HepG2 (cell line): ENCODE data around the gene BEAN1. TPM values are rescaled to one million over a fixed set of nuclear protein-coding genes. Genes with fewer than 3 reads are reported as not detected.

Experiments used
- AGO2 ChIP-seq: fragments of 200-400 bp; formaldehyde crosslinking; optimal IDR thresholded peaks from 2 replicates; pipeline ENCODE3; 2017; ENCODE audit warnings: mild to moderate bottlenecking, low read depth, low read length, moderate library complexity
- AKNA ChIP-seq: sonication (generic); formaldehyde crosslinking; IDR thresholded peaks from 2 replicates; pipeline ENCODE4 v1.4.0; 2020; ENCODE audit warnings: missing genetic modification reagents, borderline replicate concordance
- GLI4 ChIP-seq: sonication (generic); formaldehyde crosslinking; IDR thresholded peaks from 2 replicates; pipeline ENCODE4 v1.5.1; 2020; ENCODE audit warnings: missing genetic modification reagents, mild to moderate bottlenecking, moderate library complexity, borderline replicate concordance
- MYC ChIP-seq: sonication (generic); formaldehyde crosslinking; IDR thresholded peaks from 2 replicates; pipeline ENCODE4 v1.9.0; 2021; ENCODE audit warnings: missing genetic modification reagents, borderline replicate concordance
- NFRKB ChIP-seq: fragments of 450-650 bp; IDR thresholded peaks from 2 replicates; pipeline ENCODE4 v1.6.1; 2017
- NR2F1 ChIP-seq, 2 experiments: fragments of 450-650 bp in 1 of 2; formaldehyde crosslinking in 1 of 2; IDR thresholded peaks; 2 replicates each; pipeline versions ENCODE4 v1.5.0 to v1.6.1; 2016 to 2020; ENCODE audit warnings: mild to moderate bottlenecking in 1 of 2, missing compliant biosample characterization in 1 of 2, missing genetic modification reagents in 1 of 2, moderate library complexity in 1 of 2
- RAD51 ChIP-seq: fragments of 450-650 bp; IDR thresholded peaks from 2 replicates; pipeline ENCODE4 v1.6.1; 2016; ENCODE audit warnings: borderline replicate concordance
- SCMH1 ChIP-seq: sonication (generic); formaldehyde crosslinking; IDR thresholded peaks from 2 replicates; pipeline ENCODE4 v1.9.0; 2021; ENCODE audit warnings: missing genetic modification reagents, mild to moderate bottlenecking, borderline replicate concordance
- SKI ChIP-seq: fragments of 450-650 bp; IDR thresholded peaks from one replicate; pipeline ENCODE4 v1.6.1; 2018; ENCODE audit warnings: mild to moderate bottlenecking; ENCODE audit not compliant: partially characterized antibody
- SMC3 ChIP-seq: IDR thresholded peaks from 2 replicates; pipeline ENCODE4 v1.6.1; 2011; ENCODE audit warnings: low read length, improper control_type of control experiment
- SSRP1 ChIP-seq: IDR thresholded peaks from 2 replicates; pipeline ENCODE4 v1.6.1; 2016; ENCODE audit warnings: control low read depth
- TGIF2 ChIP-seq: IDR thresholded peaks from 2 replicates; pipeline ENCODE4 v1.6.1; 2016; ENCODE audit warnings: control low read depth, missing compliant biosample characterization
- TMF1 ChIP-seq: sonication (generic); formaldehyde crosslinking; IDR thresholded peaks from 2 replicates; pipeline ENCODE4 v1.8.1; 2022; ENCODE audit warnings: low read depth, missing genetic modification reagents
- TRIM22 ChIP-seq: fragments of 450-650 bp; IDR thresholded peaks from 2 replicates; pipeline ENCODE4 v1.6.1; 2017
- ZFX ChIP-seq: sonication (generic); formaldehyde crosslinking; IDR thresholded peaks from 2 replicates; pipeline ENCODE4 v1.4.0; 2020; ENCODE audit warnings: mild to moderate bottlenecking, low read depth, missing genetic modification reagents, moderate library complexity
- ZNF160 ChIP-seq: sonication (generic); formaldehyde crosslinking; IDR thresholded peaks from 2 replicates; pipeline ENCODE4 v1.8.0; 2022; ENCODE audit warnings: mild to moderate bottlenecking, inconsistent platforms, missing genetic modification reagents
- ZNF292 ChIP-seq: sonication (generic); formaldehyde crosslinking; IDR thresholded peaks from 2 replicates; pipeline ENCODE4 v1.8.1; 2022; ENCODE audit warnings: mild to moderate bottlenecking, low read depth, missing genetic modification reagents, borderline replicate concordance
- ZNF317 ChIP-seq: sonication (generic); formaldehyde crosslinking; IDR thresholded peaks from 2 replicates; pipeline ENCODE4 v1.5.0; 2020; ENCODE audit warnings: mild to moderate bottlenecking, missing genetic modification reagents
- ZNF550 ChIP-seq: sonication (generic); formaldehyde crosslinking; IDR thresholded peaks from 2 replicates; pipeline ENCODE4 v1.4.0; 2020; ENCODE audit warnings: mild to moderate bottlenecking, missing genetic modification reagents, borderline replicate concordance
- polyA plus RNA-seq, 8 experiments: library from polyadenylated mRNA; depleted of rRNA in 3 of 8; stranded (reverse) in 7 of 8; unstranded in 1 of 8; fragments of >200 nt; fragmentation: Illumina TruSeq in 4 of 8; extraction: Trizol in 4 of 8; gene quantifications; 2 replicates each; pipeline versions ENCODE4 v1.2.1 to v1.2.3, GENCODE V29; 2011 to 2016; ENCODE audit warnings: low read depth in 4 of 8, missing spikeins in 1 of 8, mixed read lengths in 1 of 8; ENCODE audit not compliant: insufficient read depth in 1 of 8
- total RNA-seq, 5 experiments: library from RNA; depleted of rRNA; stranded (reverse); fragments of >200 nt; fragmentation: Illumina TruSeq; extraction: Trizol; gene quantifications; 2 replicates each; pipeline ENCODE4 v1.2.3, GENCODE V29; 2016; ENCODE audit warnings: low read depth in 1 of 5
- TF ChIP-seq, protein P1 (sequence below): sonication (generic); formaldehyde crosslinking; IDR thresholded peaks from 2 replicates; pipeline ENCODE4 v1.4.0; 2020; ENCODE audit warnings: missing genetic modification reagents, mild to moderate bottlenecking, borderline replicate concordance
- TF ChIP-seq, protein P2 (sequence below): sonication (generic); formaldehyde crosslinking; IDR thresholded peaks from 2 replicates; pipeline ENCODE4 v1.8.1; 2023; ENCODE audit warnings: mild to moderate bottlenecking, missing genetic modification reagents, borderline replicate concordance

The BEAN1 gene
- total and polyA plus RNA-seq, 2 of the 13 experiments (the other 11 are each of a cell fraction or from before 2014, with no cell fraction given): 0.53 to 1.4 TPM

DNA sequence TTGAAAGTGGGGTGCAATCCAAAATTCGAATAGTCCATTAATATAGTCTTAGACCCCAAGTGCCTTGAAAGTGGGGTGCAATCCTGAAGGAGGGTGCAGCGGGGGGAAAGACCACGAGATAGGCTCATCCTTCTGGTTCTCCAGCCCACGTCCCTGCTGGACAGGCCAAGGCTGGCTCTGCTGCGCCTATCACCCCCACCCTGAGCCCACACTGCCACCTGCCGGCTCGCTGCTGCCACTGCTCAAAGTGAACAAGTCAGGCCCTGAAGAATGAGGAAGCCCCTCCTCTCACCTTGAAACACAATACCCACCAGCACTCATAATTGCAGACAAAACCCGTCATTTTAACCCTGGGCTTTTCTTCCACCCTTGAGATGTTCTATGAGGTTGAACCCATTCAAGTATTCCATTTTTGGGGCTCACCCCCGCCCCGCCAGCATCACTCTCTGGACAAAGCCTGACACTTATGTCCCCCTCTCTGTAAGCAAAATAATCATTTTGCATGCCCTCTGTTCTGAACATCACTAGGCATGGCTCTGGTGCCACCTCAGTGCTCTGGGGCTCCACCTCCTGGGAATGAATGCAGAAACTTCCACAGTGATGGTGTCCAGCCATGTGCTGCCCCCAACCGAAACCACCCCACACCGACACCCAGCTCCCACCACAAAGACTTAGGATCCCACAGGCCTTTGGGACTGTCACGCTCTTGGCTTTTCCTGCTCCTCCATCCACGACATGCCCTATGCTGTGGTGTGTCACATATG lies 56.8 kb downstream of the BEAN1 start (continued):
- TF ChIP-seq TMF1 (CRISPR knock-in tag): no peak
- TF ChIP-seq ZNF292 (CRISPR knock-in tag): no peak
- no peak for TF ChIP-seq SKI
- no peak for TF ChIP-seq RAD51
- no peak for TF ChIP-seq NR2F1 (CRISPR knock-in tag; IDR thresholded peaks at IDR 0.05)
- no peak for TF ChIP-seq SSRP1 (CRISPR knock-in tag)
- TF ChIP-seq ZNF160 (CRISPR knock-in tag): peak; percentile 49; the same call in 1 of the 2 replicates
- TF ChIP-seq ZNF550 (CRISPR knock-in tag): no peak
- TF ChIP-seq TRIM22: no peak
- peak; percentile 89 for TF ChIP-seq SMC3
- TF ChIP-seq SCMH1 (CRISPR knock-in tag): no peak
- TF ChIP-seq ZNF317 (CRISPR knock-in tag): no peak
- no peak for TF ChIP-seq GLI4
- no peak for TF ChIP-seq NFRKB
- no peak for TF ChIP-seq TGIF2 (CRISPR knock-in tag)
- TF ChIP-seq, protein P1, sequence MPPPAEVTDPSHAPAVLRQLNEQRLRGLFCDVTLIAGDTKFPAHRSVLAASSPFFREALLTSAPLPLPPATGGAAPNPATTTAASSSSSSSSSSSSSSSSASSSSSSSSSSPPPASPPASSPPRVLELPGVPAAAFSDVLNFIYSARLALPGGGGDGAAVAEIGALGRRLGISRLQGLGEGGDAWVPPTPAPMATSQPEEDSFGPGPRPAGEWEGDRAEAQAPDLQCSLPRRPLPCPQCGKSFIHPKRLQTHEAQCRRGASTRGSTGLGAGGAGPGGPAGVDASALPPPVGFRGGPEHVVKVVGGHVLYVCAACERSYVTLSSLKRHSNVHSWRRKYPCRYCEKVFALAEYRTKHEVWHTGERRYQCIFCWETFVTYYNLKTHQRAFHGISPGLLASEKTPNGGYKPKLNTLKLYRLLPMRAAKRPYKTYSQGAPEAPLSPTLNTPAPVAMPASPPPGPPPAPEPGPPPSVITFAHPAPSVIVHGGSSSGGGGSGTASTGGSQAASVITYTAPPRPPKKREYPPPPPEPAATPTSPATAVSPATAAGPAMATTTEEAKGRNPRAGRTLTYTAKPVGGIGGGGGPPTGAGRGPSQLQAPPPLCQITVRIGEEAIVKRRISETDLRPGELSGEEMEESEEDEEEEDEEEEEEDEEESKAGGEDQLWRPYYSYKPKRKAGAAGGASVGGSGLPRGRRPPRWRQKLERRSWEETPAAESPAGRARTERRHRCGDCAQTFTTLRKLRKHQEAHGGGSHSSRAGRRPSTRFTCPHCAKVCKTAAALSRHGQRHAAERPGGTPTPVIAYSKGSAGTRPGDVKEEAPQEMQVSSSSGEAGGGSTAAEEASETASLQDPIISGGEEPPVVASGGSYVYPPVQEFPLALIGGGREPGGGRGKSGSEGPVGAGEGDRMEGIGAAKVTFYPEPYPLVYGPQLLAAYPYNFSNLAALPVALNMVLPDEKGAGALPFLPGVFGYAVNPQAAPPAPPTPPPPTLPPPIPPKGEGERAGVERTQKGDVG (CRISPR knock-in tag): no peak
- no peak for TF ChIP-seq MYC
- TF ChIP-seq, protein P2, sequence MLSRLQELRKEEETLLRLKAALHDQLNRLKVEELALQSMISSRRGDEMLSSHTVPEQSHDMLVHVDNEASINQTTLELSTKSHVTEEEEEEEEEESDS: no peak
- peak; percentile 71; the same call in 1 of the 2 replicates for TF ChIP-seq ZFX (CRISPR knock-in tag)
- TF ChIP-seq AKNA (CRISPR knock-in tag): no peak
- no peak for TF ChIP-seq AGO2
